ENCODE data around the gene MAP2K6. TPM values are rescaled to one million over a fixed set of nuclear protein-coding genes. Genes with fewer than 3 reads are reported as not detected.

MAP2K6 gene
- total RNA-seq, 2 experiments from 2014 or later, result 2.4 to 2.7 TPM

- no peak for DNase-seq
- H3K9me3 Mint-ChIP-seq, result no peaks in the 10 kb centered on the region
- CTCF ChIA-PET, result no interaction called here
Observed at GRCh38 chr17:69485251-69485661, 70.8 kb downstream of the MAP2K6 start.

DNA sequence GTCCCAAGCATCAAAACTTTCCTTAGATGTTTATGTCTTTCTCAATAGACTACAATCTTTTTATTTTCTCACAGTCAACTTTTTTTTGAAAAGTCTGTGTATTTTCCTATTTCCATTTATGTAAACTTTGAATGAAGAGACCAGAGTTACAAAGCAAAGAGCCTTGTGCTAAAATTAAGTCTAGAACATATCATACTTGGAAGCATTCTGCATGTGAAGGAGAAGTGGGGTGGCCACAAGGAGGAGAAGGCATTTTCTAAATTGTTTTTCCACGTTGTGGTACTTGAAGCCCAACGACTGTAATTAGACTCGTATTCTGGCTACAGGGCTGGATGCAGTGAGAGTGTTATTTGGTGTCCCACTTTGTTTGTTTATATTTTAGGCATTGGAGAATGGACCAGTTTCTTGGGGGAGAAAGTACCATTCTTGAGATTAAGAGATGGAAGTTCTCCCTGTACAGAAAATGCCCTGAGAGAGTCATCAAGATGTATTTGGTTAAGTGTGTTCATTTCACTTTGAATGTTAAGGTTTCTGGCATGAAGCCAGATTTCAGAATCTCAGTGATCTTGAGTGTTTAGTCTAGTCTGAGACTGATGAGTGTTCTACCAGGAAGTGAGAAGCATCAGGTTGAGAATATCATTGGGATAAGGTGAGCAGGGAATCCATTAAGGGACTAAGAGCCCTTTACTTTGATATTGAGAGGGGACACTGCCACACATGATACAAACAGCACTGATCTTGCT is 71.6 kb downstream of the MAP2K6 start:
- Mint-ChIP-seq H3K4me3 (no peak overlapping the region), H3K4me1 (ENCODE audit: low read depth) (peaks cover 14% of the 10 kb centered on the region), H3K27me3 (ENCODE audit: low read depth) (no peaks in the 10 kb centered on the region), H3K36me3 (ENCODE audit: low read depth) (peaks cover 3% of the 10 kb centered on the region), H3K9me3 (peaks cover 1% of the 10 kb centered on the region), H3K27ac (no peak overlapping the region)
- DNase-seq, result no peak
- intact Hi-C loops (cut with micrococcal nuclease), result no loop called here
- CTCF ChIA-PET, result no interaction called here

More at GRCh38 chr17:69485251-69485661, 70.8 kb downstream of the MAP2K6 start:
- H3K4me3 Mint-ChIP-seq, result no peak overlapping the region
- peaks cover 3% of the 10 kb centered on the region for H3K36me3 Mint-ChIP-seq (ENCODE audit: low read depth)
- intact Hi-C loops (cut with micrococcal nuclease), result no loop called here
- no peaks in the 10 kb centered on the region for H3K27me3 Mint-ChIP-seq (ENCODE audit: low read depth)
- peaks cover 14% of the 10 kb centered on the region for H3K4me1 Mint-ChIP-seq (ENCODE audit: low read depth)
- no peak overlapping the region for H3K27ac Mint-ChIP-seq

DNA sequence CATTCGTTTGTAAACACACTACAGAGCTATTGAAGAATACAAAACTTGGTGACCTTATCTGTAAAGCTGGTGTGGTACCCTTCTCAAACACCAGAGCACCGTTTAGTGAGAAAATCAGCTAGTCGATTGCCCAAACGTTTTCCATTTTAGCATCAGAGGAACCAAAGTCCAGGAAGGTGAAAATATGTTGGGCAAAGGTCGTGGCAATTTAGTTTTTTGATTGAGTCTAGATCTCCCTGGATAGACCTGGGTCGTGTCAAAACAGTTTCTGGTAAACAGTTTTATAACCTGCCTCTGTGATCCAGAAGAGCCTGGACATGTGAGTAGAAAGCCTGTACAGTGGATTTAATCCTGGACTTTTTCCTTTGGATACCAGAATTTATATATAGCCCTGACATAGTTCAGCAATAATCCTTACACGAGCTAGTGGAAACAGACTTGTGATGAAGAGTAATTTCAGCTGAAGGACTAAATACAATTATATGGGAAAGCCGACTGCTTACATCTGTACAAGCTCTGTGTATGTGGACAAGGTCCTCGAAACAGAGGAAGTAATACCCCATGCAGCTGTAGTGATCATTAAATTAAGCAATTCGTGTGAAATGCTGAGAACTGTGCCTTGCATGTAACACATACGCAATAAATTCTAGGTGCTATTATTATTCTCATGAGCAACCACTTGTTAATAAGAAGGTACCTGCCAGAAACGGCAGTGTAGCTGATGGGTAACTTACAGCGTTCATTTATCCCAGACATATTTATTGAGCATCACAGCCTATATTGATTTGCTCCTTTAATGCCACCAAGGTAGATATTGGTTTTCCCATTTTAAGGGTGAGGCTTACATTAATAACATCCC is 72.5 kb downstream of the MAP2K6 start:
- H3K36me3 Mint-ChIP-seq (ENCODE audit: low read depth), result peaks cover 3% of the 10 kb centered on the region
- H3K9me3 Mint-ChIP-seq, result peaks cover 1% of the 10 kb centered on the region
- intact Hi-C loops (cut with micrococcal nuclease), result no loop called here
- CTCF ChIA-PET, result no interaction called here
- no peak overlapping the region for H3K27ac Mint-ChIP-seq
- peaks cover 14% of the 10 kb centered on the region for H3K4me1 Mint-ChIP-seq (ENCODE audit: low read depth)
- DNase-seq, result no peak
- no peak overlapping the region for H3K4me3 Mint-ChIP-seq
- no peaks in the 10 kb centered on the region for H3K27me3 Mint-ChIP-seq (ENCODE audit: low read depth)

DNA sequence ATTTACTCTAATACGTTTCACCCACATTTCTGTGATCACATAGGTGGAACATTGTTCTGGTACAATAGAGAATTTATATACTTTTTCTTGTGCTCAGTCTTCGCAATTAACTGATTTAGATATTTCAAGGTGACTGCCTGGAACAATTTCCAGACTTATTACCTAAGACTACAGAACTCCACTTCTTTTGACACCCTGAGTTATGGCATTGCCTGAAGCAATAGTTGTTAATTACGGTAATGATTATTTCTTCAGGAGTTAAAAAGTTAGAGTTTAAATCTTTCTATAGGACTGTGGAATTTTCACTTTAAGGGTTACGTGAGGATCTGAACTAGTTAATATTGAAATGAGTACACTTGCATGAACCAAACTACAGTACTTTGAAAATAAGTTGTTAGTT is 74.8 kb downstream of the MAP2K6 start:
- peaks cover 3% of the 10 kb centered on the region for H3K36me3 Mint-ChIP-seq (ENCODE audit: low read depth)
- CTCF ChIA-PET, result no interaction called here
- H3K27me3 Mint-ChIP-seq (ENCODE audit: low read depth), result no peaks in the 10 kb centered on the region
- no peak overlapping the region for H3K27ac Mint-ChIP-seq
- intact Hi-C loops (cut with micrococcal nuclease), result no loop called here
- H3K4me3 Mint-ChIP-seq, result no peak overlapping the region
- no peak for DNase-seq
- H3K4me1 Mint-ChIP-seq (ENCODE audit: low read depth), result peaks cover 14% of the 10 kb centered on the region
- H3K9me3 Mint-ChIP-seq, result peaks cover 1% of the 10 kb centered on the region

DNA sequence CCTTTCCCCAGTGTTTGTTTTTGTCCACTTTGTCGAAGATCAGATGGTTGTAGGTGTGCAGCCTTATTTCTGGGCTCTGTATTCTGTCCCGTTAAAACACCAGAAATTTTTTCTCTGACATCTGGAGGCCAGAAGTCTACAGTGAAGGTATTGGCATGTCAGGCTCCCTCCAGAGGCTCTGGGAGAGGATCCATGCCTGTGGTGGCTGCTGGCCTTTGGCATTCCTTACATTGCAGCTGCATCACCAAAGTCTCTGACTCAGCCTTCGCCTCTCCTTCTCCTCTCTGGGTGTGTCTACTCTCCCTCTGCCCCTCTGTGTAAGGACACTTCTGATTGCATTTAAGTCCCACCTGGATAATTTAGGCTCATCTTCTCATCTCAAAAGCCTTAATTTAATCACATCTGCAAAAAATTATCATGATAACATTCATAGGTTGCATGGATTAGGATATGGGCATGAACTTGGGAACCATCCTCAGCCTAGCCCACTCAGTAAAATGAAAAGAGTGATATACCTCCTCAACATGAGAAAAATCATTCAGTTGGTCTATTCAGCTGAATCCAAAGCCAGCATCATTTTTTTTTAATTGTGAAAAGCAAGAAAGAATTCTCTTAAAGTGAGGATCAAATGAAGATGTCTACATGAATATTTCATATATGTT is 78.0 kb downstream of the MAP2K6 start:
- H3K4me3 Mint-ChIP-seq, result no peak overlapping the region
- no peaks in the 10 kb centered on the region for H3K27me3 Mint-ChIP-seq (ENCODE audit: low read depth)
- peaks cover 6% of the 10 kb centered on the region for H3K4me1 Mint-ChIP-seq (ENCODE audit: low read depth)
- intact Hi-C loops (cut with micrococcal nuclease), result no loop called here
- peaks cover 1% of the 10 kb centered on the region for H3K9me3 Mint-ChIP-seq
- no peaks in the 10 kb centered on the region for H3K36me3 Mint-ChIP-seq (ENCODE audit: low read depth)
- no peak overlapping the region for H3K27ac Mint-ChIP-seq
- DNase-seq, result no peak
- CTCF ChIA-PET, result interaction anchor here (0.7 kb wide), 1 partner anchor 263 kb away, joined by 3 read pairs; no protein-coding TSS in a partner anchor

DNA sequence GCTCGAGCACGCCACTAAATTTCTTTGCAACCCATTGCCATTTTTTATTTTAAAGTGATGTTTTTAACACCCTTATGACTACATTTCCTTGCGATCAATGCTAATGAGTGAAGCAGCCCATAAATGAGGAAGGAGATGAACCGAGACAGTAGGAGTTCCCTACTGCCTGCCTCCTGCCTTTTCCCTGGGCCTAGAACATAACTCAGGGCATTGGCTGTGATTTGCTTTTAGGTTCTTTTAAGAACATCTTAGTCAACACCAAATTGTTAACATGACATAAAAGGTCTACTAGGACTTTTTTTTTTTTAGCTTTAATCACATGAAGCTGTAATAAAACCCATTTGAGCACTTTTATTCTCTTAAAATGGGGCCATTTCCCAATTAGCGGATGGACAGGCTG is 81.3 kb downstream of the MAP2K6 start:
- intact Hi-C loops (cut with micrococcal nuclease), result no loop called here
- no peak for DNase-seq
- no peaks in the 10 kb centered on the region for H3K36me3 Mint-ChIP-seq (ENCODE audit: low read depth)
- CTCF ChIA-PET, result interaction anchor here (0.6 to 1.0 kb wide), 3 partner anchors 13 to 637 kb away, joined by 3 to 4 read pairs (median 3); no protein-coding TSS in a partner anchor
- peaks cover 10% of the 10 kb centered on the region for H3K4me1 Mint-ChIP-seq (ENCODE audit: low read depth)
- H3K9me3 Mint-ChIP-seq, result peaks cover 1% of the 10 kb centered on the region
- no peak overlapping the region for H3K4me3 Mint-ChIP-seq
- H3K27me3 Mint-ChIP-seq (ENCODE audit: low read depth), result no peaks in the 10 kb centered on the region
- H3K27ac Mint-ChIP-seq, result no peak overlapping the region

GRCh38 chr17:69497161-69497560 is 82.7 kb downstream of the MAP2K6 start:
- no peak for DNase-seq
- peaks cover 17% of the 10 kb centered on the region for H3K4me1 Mint-ChIP-seq (ENCODE audit: low read depth)
- no peak overlapping the region for H3K27ac Mint-ChIP-seq
- intact Hi-C loops (cut with micrococcal nuclease), result no loop called here
- no peaks in the 10 kb centered on the region for H3K36me3 Mint-ChIP-seq (ENCODE audit: low read depth)
- H3K9me3 Mint-ChIP-seq, result no peaks in the 10 kb centered on the region
- no peak overlapping the region for H3K4me3 Mint-ChIP-seq
- CTCF ChIA-PET, result no interaction called here
- H3K27me3 Mint-ChIP-seq (ENCODE audit: low read depth), result no peaks in the 10 kb centered on the region

- Mint-ChIP-seq H3K4me3 (no peak overlapping the region), H3K4me1 (ENCODE audit: low read depth) (peaks cover 25% of the 10 kb centered on the region), H3K27ac (no peak overlapping the region), H3K9me3 (no peaks in the 10 kb centered on the region), H3K27me3 (ENCODE audit: low read depth) (no peaks in the 10 kb centered on the region), H3K36me3 (ENCODE audit: low read depth) (no peaks in the 10 kb centered on the region)
- intact Hi-C loops (cut with micrococcal nuclease), result no loop called here
- DNase-seq, result no peak
- CTCF ChIA-PET, result interaction anchor here (1.0 kb wide), 1 partner anchor 12 kb away, joined by 3 read pairs; no protein-coding TSS in a partner anchor
Observed at GRCh38 chr17:69499318-69499717, 84.8 kb downstream of the MAP2K6 start.

DNA sequence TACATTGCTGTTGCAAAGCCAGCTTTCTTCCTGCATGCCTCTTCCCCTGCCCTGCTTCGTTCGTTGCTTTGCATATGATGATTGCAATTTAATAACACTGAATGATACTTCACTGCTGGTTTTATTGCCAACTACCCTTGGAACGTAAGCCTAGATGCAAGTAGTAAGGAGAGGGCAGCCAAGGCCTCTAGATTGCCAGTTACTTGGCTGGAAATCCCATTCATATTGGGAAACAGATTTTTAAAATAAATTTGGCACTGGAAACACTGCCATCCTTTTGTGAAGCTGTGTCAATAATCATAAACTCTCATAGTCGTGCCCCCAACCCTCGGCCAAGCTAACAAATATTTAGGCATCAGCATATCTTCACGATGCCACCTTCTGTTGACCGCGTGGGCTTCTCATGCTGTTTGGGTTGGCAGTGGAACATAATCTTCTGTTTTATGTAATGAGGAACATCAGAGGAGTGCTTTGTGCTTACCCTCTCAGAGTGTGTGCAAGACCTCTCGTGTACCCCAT is 86.5 kb downstream of the MAP2K6 start:
- H3K27me3 Mint-ChIP-seq (ENCODE audit: low read depth), result no peaks in the 10 kb centered on the region
- H3K36me3 Mint-ChIP-seq (ENCODE audit: low read depth), result no peaks in the 10 kb centered on the region
- CTCF ChIA-PET, result interaction anchor here (0.8 to 0.9 kb wide), 3 partner anchors 22 to 179 kb away, joined by 3 to 5 read pairs (median 3); no protein-coding TSS in a partner anchor
- intact Hi-C loops (cut with micrococcal nuclease), result loop anchor here (5.0 to 10.0 kb wide), 2 partner anchors 54 to 86 kb away; partner anchors contain the start of gene MAP2K6
- no peak overlapping the region for H3K27ac Mint-ChIP-seq
- H3K9me3 Mint-ChIP-seq, result no peaks in the 10 kb centered on the region
- H3K4me3 Mint-ChIP-seq, result no peak overlapping the region
- DNase-seq, result no peak
- peaks cover 25% of the 10 kb centered on the region for H3K4me1 Mint-ChIP-seq (ENCODE audit: low read depth)

DNA sequence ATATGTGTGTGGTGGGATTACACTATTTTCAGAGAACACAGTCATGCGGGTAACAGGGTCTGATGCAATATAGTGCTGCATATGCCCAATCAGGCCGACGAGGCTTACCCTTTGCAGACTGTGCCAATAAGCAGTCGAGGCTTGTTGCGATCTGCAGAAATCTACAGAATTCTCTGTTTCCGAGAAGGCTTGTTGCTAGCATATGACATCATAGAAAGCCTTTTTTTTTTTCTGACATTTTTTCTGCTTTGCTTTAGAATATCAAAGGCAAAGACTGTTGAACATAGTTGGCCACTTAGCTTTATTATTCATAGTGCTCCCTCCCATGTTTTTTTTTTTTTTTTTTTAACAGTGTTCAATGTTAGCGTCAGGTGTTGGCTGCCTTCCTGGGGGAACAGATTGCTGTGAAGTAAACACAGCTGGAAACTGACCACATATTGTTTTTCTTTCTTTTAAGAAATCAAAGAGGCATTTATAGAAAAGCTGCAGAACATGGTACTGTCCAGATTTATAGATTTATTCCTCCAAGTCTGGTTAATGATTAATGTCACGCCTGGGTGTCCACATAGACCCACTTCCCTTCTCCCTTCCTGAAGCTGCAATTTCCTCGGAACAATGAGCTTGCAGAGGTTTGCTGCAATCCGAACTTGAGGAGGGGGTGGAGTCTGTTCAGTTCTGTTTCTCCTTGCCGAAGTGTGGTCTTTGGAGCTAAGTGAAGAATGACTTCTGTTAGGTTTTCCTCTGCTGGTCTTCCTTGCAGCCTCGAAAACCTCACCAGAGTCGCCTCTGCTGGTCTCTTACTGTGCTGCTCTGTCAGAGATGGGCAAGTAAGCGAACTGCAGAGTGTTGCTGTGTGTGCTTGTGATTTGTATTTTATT is 87.3 kb downstream of the MAP2K6 start:
- H3K27ac Mint-ChIP-seq, result no peak overlapping the region
- DNase-seq, result peak; percentile 26
- intact Hi-C loops (cut with micrococcal nuclease), result loop anchor here (5.0 to 10.0 kb wide), 2 partner anchors 55 to 87 kb away; partner anchors contain the start of gene MAP2K6

GRCh38 chr17:69503711-69504110 is 89.2 kb downstream of the MAP2K6 start:
- Mint-ChIP-seq H3K27me3 (ENCODE audit: low read depth) (no peaks in the 10 kb centered on the region), H3K4me3 (no peak overlapping the region), H3K36me3 (ENCODE audit: low read depth) (no peaks in the 10 kb centered on the region), H3K9me3 (no peaks in the 10 kb centered on the region), H3K27ac (no peak overlapping the region), H3K4me1 (ENCODE audit: low read depth) (peaks cover 22% of the 10 kb centered on the region)
- DNase-seq, result no peak
- intact Hi-C loops (cut with micrococcal nuclease), result loop anchor here (5.0 to 10.0 kb wide), 2 partner anchors 56 to 89 kb away; partner anchors contain the start of gene MAP2K6
- CTCF ChIA-PET, result interaction anchor here (1.5 to 1.8 kb wide), 2 partner anchors 8 to 19 kb away, joined by 4 read pairs; no protein-coding TSS in a partner anchor

More for the DNA sequence above, 87.3 kb downstream of the MAP2K6 start:
- peaks cover 24% of the 10 kb centered on the region for H3K4me1 Mint-ChIP-seq (ENCODE audit: low read depth)
- peak overlapping the region; percentile 31 for H3K4me3 Mint-ChIP-seq
- CTCF ChIA-PET, result interaction anchor here (0.7 to 1.8 kb wide), 9 partner anchors 10 to 375 kb away, joined by 3 to 5 read pairs (median 3); no protein-coding TSS in a partner anchor
- H3K9me3 Mint-ChIP-seq, result no peaks in the 10 kb centered on the region
- H3K36me3 Mint-ChIP-seq (ENCODE audit: low read depth), result no peaks in the 10 kb centered on the region
- H3K27me3 Mint-ChIP-seq (ENCODE audit: low read depth), result no peaks in the 10 kb centered on the region

Measured in activated naive CD4-positive, alpha-beta T cell treated with anti-CD3 and anti-CD28 coated beads for 36 hours (primary cell).